SK-N-DZ (cell line): Measurements from ENCODE around the gene MRPL20.
"Not testable (repeated sequence)": the region's sequence is repeated elsewhere in the genome, so short reads cannot be mapped to it uniquely, and the experiment has no call there.

Experiments used
- DNase-seq: peaks from one replicate; pipeline ENCODE4 v3.0.0-alpha.2; 2015; ENCODE audit warnings: low spot score

MRPL20 gene

GRCh38 chr1:1387098-1388077, 19.7 kb downstream of the MRPL20 start:
- no peak for DNase-seq

GRCh38 chr1:1385931-1386330, 21.2 kb downstream of the MRPL20 start:
- no peak for DNase-seq

- DNase-seq = not testable (repeated sequence)
Measured at GRCh38 chr1:1385339-1385738, 21.8 kb downstream of the MRPL20 start.

GRCh38 chr1:1381294-1381693, 25.8 kb downstream of the MRPL20 start:
- DNase-seq = no peak

- DNase-seq = no peak
Measured at GRCh38 chr1:1380860-1381259, 26.2 kb downstream of the MRPL20 start.

- no peak for DNase-seq
Measured at GRCh38 chr1:1377540-1378205, 29.4 kb downstream of the MRPL20 start.

- DNase-seq = no peak
Measured at GRCh38 chr1:1376551-1377226, 30.4 kb downstream of the MRPL20 start.

- DNase-seq = peak; percentile 99
Measured at GRCh38 chr1:1374929-1375662, 32.0 kb downstream of the MRPL20 start, which contains the start of gene AURKAIP1. TSS of gene AURKAIP1 (minus strand) at chr1:1375207. CDS start at chr1:1374756, 451 bp downstream.

- no peak for DNase-seq
Measured at GRCh38 chr1:1374589-1374928, 32.5 kb downstream of the MRPL20 start.

- DNase-seq = no peak
Measured at GRCh38 chr1:1373815-1374588, 33.1 kb downstream of the MRPL20 start.

GRCh38 chr1:1373051-1373814, 33.9 kb downstream of the MRPL20 start:
- DNase-seq = no peak

GRCh38 chr1:1371746-1372711, 35.1 kb downstream of the MRPL20 start:
- peak; percentile 50 for DNase-seq

GRCh38 chr1:1371364-1371745, 35.7 kb downstream of the MRPL20 start:
- no peak for DNase-seq

GRCh38 chr1:1370771-1371300, 36.3 kb downstream of the MRPL20 start:
- no peak for DNase-seq

- not testable (repeated sequence) for DNase-seq
Measured at GRCh38 chr1:1370094-1370493, 37.0 kb downstream of the MRPL20 start.

GRCh38 chr1:1367315-1367714, 39.8 kb downstream of the MRPL20 start:
- DNase-seq = no peak

GRCh38 chr1:1366699-1367066, 40.4 kb downstream of the MRPL20 start:
- no peak for DNase-seq

- no peak for DNase-seq
Measured at GRCh38 chr1:1365875-1366698, 41.0 kb downstream of the MRPL20 start.
